ENCODE measurements around the gene RNF151. TPM values are rescaled to one million over a fixed set of nuclear protein-coding genes. Genes with fewer than 3 reads are reported as not detected.

RNF151 gene
- total and polyA plus RNA-seq, 2 donors (not counting 1 experiment from before 2014, with no cell fraction given), result not detected

GRCh38 chr16:1973461-1974156 lies 7.0 kb downstream of the RNF151 start:
- TF ChIP-seq CTCF (conservative IDR thresholded peaks at IDR 0.05 in 1 of 2, IDR thresholded peaks at IDR 0.05 in 1 of 2; ENCODE audit: low read depth in 1 of 2, low read length in 2 of 2), result no peak
- TF ChIP-seq EZH2 (IDR thresholded peaks at IDR 0.05; ENCODE audit: low read length, missing control alignments), result no peak
- no peaks in the 10 kb centered on the region for H3K4me1 ChIP-seq (ENCODE audit: control insufficient read depth, extremely low read depth, insufficient read depth, low read length)
- no peak for DNase-seq (ENCODE audit: low read depth in 2 of 2)

GRCh38 chr16:1974157-1975070 lies 7.8 kb downstream of the RNF151 start:
- Histone ChIP-seq H3K79me2 (ENCODE audit: control insufficient read depth, insufficient read depth, low read length) (peaks cover 16% of the 10 kb centered on the region), H3K9me3 (ENCODE audit: control insufficient read depth, insufficient read depth, low read depth, low read length) (no peaks in the 10 kb centered on the region), H3K4me3 (replicated peaks in 1 of 4; ENCODE audit: control extremely low read depth in 1 of 4, insufficient read depth in 1 of 4, low read depth in 3 of 4, low read length in 4 of 4) (no peak overlapping the region), H3K4me1 (ENCODE audit: control insufficient read depth, extremely low read depth, insufficient read depth, low read length) (no peaks in the 10 kb centered on the region), H4K20me1 (ENCODE audit: control insufficient read depth, extremely low read depth, insufficient read depth, low read length) (no peaks in the 10 kb centered on the region), H3K36me3 (ENCODE audit: control insufficient read depth, insufficient read depth, low read length) (peaks cover 37% of the 10 kb centered on the region), H3K9ac (ENCODE audit: insufficient read depth, low read length) (no peak overlapping the region), H3K4me2 (ENCODE audit: extremely low read depth, insufficient read depth, low read length) (no peak overlapping the region), H3K27me3 (ENCODE audit: control insufficient read depth, insufficient read depth, low read length) (no peaks in the 10 kb centered on the region), H2AFZ (ENCODE audit: low read length) (no peak overlapping the region), H3K27ac (ENCODE audit: insufficient read depth, low read length) (no peak overlapping the region)
- no peak for DNase-seq (ENCODE audit: low read depth in 2 of 2)
- TF ChIP-seq EZH2 (IDR thresholded peaks at IDR 0.05; ENCODE audit: low read length, missing control alignments), result no peak
- no peak for TF ChIP-seq CTCF (conservative IDR thresholded peaks at IDR 0.05 in 1 of 2, IDR thresholded peaks at IDR 0.05 in 1 of 2; ENCODE audit: low read depth in 1 of 2, low read length in 2 of 2)

More at GRCh38 chr16:1973461-1974156, 7.0 kb downstream of the RNF151 start:
- Histone ChIP-seq H3K4me2 (ENCODE audit: extremely low read depth, insufficient read depth, low read length) (no peak overlapping the region), H3K27ac (ENCODE audit: insufficient read depth, low read length) (no peak overlapping the region), H3K4me3 (replicated peaks in 1 of 4; ENCODE audit: control extremely low read depth in 1 of 4, insufficient read depth in 1 of 4, low read depth in 3 of 4, low read length in 4 of 4) (no peak overlapping the region), H3K9me3 (ENCODE audit: control insufficient read depth, insufficient read depth, low read depth, low read length) (no peaks in the 10 kb centered on the region), H3K36me3 (ENCODE audit: control insufficient read depth, insufficient read depth, low read length) (peaks cover 32% of the 10 kb centered on the region), H2AFZ (ENCODE audit: low read length) (no peak overlapping the region), H3K27me3 (ENCODE audit: control insufficient read depth, insufficient read depth, low read length) (no peaks in the 10 kb centered on the region), H3K79me2 (ENCODE audit: control insufficient read depth, insufficient read depth, low read length) (peaks cover 16% of the 10 kb centered on the region), H3K9ac (ENCODE audit: insufficient read depth, low read length) (no peak overlapping the region), H4K20me1 (ENCODE audit: control insufficient read depth, extremely low read depth, insufficient read depth, low read length) (no peaks in the 10 kb centered on the region)
